NCI-H748 (cell line): ENCODE results near the gene ALX4.

Experiments
- DNase-seq: peaks from one replicate; lab custom pipeline; 2025; ENCODE audit not compliant: unreplicated experiment; lab: John Stamatoyannopoulos, UW

ALX4 gene

GRCh38 chr11:44301564-44302271 lies 8.2 kb downstream of the ALX4 start:
- no peak for DNase-seq

- no peak for DNase-seq
Measured at GRCh38 chr11:44300844-44301563, 8.9 kb downstream of the ALX4 start.

- DNase-seq: no peak
Measured at GRCh38 chr11:44298862-44299261, 11.1 kb downstream of the ALX4 start.

- DNase-seq: no peak
Measured at GRCh38 chr11:44290208-44290607, 19.7 kb downstream of the ALX4 start.

- DNase-seq: no peak
Measured at GRCh38 chr11:44288133-44288526, 21.8 kb downstream of the ALX4 start.

- DNase-seq: no peak
Measured at GRCh38 chr11:44286911-44287310, 23.0 kb downstream of the ALX4 start.

- peak; percentile 58 for DNase-seq
Measured at GRCh38 chr11:44286268-44286880, 23.6 kb downstream of the ALX4 start.

GRCh38 chr11:44285756-44286155 lies 24.2 kb downstream of the ALX4 start:
- no peak for DNase-seq

- DNase-seq: peak; percentile 67
Measured at GRCh38 chr11:44282620-44283019, 27.3 kb downstream of the ALX4 start.

- no peak for DNase-seq
Measured at GRCh38 chr11:44281151-44281550, 28.8 kb downstream of the ALX4 start.

GRCh38 chr11:44280257-44280656 lies 29.7 kb downstream of the ALX4 start:
- DNase-seq: no peak

GRCh38 chr11:44279483-44279882 lies 30.5 kb downstream of the ALX4 start:
- no peak for DNase-seq

GRCh38 chr11:44277196-44278090 lies 32.5 kb downstream of the ALX4 start:
- no peak for DNase-seq

- DNase-seq: no peak
Measured at GRCh38 chr11:44275961-44276550, 33.9 kb downstream of the ALX4 start.

GRCh38 chr11:44275241-44275640 lies 34.7 kb downstream of the ALX4 start:
- DNase-seq: no peak

GRCh38 chr11:44274404-44274803 lies 35.5 kb downstream of the ALX4 start:
- DNase-seq: no peak

- DNase-seq: no peak
Measured at GRCh38 chr11:44271286-44271685, 38.7 kb downstream of the ALX4 start.

GRCh38 chr11:44270403-44271273 lies 39.3 kb downstream of the ALX4 start:
- DNase-seq: no peak

GRCh38 chr11:44269369-44270351 lies 40.3 kb downstream of the ALX4 start:
- DNase-seq: no peak
